KBM-7 (cell line): Measurements from ENCODE around the gene C14orf132.

ENCODE experiments used
- DNase-seq: peaks from one replicate; pipeline ENCODE4 v3.0.0-alpha.2; 2015
- in situ Hi-C: fragments of 300-500 bp; cut with MboI; formaldehyde crosslinking; loops from 2 replicates; pipeline ENCODE4 v1.14.3; 2020; ENCODE audit warnings: low sequenced_read_pairs, low pct_unique_long_range_greater_than_20kb, mixed read lengths

Gene C14orf132

DNA sequence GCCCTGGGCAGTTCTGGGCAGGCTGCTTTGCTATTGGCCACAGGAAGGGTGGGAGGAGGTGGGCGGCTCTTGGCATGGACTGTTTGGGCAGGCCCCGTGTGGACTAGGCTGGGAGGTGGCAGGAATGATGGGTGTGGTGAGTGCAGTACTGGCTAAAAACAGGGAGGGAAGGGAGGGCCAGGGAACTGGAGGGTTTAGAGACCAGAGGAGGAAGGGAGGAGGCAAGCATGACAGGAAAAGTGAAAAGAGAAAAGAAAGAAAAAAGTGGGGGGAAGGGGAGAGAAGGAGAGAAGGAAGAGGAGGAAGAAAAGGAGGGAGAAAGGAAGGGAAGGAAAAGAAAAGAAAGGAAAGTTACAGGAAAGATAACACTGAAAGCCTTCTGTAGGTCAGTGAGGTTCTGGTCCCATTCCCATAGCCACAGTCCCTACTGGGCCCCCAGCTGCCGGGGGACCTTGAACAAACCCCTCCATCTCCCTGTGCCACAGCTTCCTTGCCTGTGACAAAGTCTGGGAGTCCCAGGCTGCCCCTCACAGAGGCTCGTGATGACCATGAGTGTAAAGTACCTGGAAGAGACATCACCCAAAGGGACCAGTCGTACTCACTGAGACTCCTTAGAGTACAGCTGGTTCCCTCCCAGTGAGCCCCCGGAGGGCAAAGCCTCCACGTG lies 1.1 kb upstream of the C14orf132 start:
- no peak for DNase-seq
- in situ Hi-C loops: no loop called here

- peak; percentile 22 for DNase-seq
- in situ Hi-C loops: no loop called here
Observed at GRCh38 chr14:96038558-96038919, 623 bp upstream of the C14orf132 start.

- DNase-seq: peak; percentile 48
- in situ Hi-C loops: no loop called here
Observed at GRCh38 chr14:96039633-96040311, 610 bp downstream of the C14orf132 start.

DNA sequence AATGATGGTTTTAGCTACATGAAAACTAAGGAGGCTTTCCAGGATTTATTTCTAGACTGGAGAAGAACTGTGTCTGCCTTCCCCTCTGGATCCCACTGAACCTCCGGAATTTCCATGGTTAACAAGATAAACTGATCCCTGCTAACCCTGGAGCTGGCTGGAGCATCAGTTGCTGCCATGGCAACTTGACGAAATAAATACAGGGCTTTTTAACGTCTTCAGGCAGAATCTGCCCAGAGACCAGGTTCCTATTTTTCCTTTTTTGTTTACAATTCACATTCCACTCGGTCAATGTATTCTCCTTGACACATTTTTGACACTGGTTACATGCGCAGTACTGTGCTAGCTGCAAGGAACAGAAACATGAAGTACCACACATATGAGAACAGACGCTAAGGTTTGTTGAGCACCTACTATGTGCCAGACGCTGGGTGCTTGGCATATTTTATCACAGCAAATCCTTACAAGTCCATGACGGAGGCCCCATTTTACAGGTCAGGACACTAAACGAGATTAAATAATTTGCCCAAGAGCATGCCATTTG lies 1.7 kb downstream of the C14orf132 start:
- in situ Hi-C loops: no loop called here
- DNase-seq: no peak

DNA sequence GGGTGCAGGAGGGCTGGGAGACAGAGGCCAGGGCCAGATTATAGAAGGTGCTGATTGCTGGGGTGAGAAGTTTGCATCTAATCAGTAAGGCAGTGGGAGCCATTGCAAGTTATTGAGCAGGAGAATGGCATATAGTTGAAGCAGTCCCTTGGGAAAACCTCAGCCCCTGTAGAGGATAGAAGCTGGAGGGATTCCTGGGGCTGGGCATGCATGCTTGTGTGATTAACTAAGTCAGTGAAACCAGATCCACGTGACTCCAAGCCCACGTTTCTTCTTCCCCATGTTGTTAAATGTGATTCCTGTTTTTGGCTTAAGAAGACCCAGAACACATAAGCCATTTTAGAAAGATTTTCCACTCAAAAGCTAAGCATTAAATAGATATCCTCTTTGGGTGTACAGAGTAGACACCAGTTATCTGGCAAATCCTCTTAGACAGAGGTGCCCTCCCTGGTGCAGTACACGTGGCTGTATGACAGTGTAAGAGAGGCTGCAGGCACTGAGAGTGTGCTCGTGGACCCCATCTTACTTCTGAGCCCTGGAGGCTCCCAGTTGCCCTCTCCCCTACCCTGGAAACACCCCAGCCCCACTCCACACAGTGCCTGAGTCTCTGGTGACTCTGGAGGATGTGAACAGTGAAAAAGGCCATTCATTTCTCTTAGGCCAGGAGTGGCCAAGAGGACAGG lies 3.2 kb downstream of the C14orf132 start:
- in situ Hi-C loops: no loop called here
- no peak for DNase-seq

DNA sequence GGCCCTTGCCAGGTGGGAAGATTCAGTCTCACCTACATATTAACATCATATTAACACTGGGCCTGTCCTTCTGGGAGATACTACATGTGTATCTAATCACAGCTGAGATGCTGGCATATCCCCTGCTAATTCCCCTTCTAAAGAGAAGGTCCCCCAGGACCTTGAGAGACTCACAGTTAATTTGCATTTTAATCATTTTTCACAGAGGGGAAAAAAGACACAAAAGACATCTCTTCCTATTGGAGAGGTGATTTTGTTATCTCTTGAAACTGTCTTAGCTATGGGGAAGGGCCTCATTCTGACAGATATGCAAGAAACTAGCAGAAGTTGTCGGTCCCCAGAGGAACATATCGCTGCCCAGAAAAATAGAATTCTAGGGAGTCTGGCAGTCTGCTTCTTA lies 7.5 kb downstream of the C14orf132 start:
- in situ Hi-C loops: no loop called here
- no peak for DNase-seq

- in situ Hi-C loops: no loop called here
- DNase-seq: no peak
Observed at GRCh38 chr14:96047101-96047500, 7.9 kb downstream of the C14orf132 start.

- DNase-seq: no peak
- in situ Hi-C loops: no loop called here
Observed at GRCh38 chr14:96049932-96050331, 10.8 kb downstream of the C14orf132 start.

GRCh38 chr14:96050482-96050881 lies 11.3 kb downstream of the C14orf132 start:
- DNase-seq: no peak
- in situ Hi-C loops: no loop called here

DNA sequence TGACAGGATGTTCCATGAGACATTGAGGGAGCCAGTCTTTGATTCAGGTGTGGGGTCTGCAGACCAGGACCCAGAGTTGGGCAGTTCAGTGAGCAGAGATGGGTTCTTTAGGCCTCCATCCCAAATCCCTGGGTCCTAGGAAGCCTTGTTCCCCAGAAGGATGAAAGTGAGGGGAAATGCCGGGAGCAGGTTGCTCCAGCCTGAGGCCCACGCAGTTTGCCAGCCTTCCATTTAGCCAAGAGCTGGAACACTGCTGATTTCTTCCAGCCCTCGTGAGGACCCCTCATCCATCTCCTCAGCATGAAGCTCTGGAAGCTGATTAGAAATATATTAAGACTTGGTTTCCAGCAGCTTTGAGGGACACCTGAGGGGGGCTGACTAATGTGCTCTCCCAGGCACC lies 12.1 kb downstream of the C14orf132 start:
- DNase-seq: no peak
- in situ Hi-C loops: no loop called here

DNA sequence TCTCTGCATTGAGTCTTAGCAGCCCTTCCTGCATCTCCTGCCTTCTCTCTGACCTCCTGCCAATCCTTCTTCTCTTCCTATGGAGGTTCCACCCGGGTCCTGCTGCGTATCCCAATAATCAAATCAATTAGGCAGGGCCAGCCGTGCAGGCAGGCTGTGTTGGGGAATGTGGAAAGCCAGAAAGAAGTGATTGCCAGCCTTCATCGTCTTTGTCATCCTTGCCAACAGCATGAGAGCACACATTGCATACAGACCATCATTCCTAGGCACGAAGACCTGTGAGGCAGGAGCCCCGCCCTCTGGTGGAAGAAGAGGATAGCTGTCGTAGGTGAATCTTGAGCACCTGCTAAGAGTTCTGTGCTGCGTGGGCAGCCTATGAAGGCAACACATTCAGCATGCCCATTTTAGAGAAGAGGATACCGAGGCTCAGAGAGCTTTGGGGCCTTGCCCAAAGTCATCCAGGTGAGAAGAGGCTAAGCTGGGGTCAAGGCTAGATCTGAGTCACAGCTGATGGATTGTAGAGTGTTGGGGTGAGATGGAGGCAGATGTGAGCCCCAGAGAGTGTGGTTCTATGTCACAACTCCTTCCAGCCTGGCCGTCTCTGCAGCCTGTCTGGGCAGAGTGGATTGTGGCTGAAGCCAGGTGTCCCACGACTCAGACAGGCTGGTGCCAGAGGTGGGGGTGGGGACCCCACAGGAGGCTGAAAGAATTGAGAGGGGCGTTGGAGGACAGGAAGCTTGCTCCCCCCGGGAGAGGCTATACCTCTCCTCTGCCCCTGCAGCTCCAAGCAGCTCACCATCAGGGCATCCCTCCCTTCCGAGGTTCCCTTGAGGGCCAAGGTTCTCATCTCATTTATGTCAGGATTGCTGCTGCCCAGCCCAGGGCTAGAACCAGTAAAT lies 12.7 kb downstream of the C14orf132 start:
- in situ Hi-C loops: no loop called here
- peak; percentile 1 for DNase-seq

GRCh38 chr14:96052541-96053247 lies 13.5 kb downstream of the C14orf132 start:
- DNase-seq: no peak
- in situ Hi-C loops: no loop called here

DNA sequence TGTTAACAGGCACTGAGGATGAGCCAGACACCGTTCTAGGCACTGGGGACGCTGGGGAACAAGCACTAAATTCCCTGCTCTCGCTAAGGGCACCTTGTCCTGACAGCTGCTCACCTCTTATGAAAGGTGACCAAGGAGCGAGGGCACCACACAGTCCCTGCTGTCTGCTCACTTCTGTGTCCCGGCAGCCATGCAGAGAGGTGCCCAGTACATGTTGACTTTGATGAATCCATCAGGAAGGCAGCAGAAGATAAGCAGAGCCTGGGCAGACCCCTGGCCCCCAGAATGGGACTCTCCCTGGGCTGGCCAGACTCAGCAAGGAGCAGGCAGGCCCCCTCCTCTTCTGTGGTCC lies 14.1 kb downstream of the C14orf132 start:
- in situ Hi-C loops: no loop called here
- DNase-seq: no peak

GRCh38 chr14:96053600-96054381 lies 14.6 kb downstream of the C14orf132 start:
- DNase-seq: no peak
- in situ Hi-C loops: no loop called here

DNA sequence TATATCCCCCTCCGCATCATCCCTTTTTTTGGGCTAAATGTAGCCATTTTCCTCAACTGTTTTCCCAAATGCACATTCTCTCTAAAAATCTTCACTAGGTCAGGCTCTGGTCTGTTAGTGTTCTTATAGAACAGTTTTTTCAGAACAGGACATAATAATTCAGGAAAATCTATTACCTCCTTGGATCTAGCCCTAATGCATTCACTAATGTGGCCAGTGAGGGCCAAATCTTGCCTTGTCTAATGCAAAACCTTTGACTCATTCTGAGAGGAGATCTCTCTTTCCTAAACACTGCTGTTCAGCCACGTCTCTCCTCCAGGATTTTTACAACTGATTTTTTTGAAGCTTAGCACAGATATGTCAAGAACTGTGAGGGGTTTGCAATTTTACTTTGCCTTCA lies 15.5 kb downstream of the C14orf132 start:
- no peak for DNase-seq
- in situ Hi-C loops: no loop called here

DNA sequence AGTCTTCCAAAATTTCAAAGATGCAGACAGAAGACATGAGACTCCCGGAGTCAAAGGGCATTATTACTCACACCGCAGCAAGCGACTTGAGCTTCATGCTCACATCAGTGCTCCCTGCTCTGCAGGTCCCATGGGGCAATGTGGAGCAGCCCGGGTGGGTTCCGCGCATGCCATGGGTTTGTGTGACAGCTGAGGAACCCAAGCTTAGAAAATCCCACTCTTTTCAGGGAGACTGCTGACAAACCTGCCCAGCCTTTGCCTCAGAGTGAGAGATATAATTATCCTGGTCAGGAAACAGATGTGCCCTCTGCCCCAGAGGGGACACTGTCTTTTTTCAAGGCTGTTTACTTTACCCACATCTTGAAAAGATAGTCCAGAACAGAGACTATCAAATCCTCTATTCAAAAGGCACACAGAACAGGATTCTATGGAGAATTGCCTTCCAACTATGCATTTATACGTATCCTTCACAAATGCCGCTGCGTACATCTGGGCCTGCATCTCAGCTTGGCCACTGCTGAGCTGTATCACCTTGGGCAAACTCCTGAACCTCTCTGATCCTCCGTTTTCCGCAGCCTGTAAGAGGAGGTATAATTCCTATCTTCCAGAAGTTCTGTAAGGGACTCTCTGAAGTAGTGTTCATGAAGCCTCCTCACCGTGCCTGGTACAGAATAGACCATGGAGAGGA lies 16.0 kb downstream of the C14orf132 start:
- in situ Hi-C loops: no loop called here
- no peak for DNase-seq

DNA sequence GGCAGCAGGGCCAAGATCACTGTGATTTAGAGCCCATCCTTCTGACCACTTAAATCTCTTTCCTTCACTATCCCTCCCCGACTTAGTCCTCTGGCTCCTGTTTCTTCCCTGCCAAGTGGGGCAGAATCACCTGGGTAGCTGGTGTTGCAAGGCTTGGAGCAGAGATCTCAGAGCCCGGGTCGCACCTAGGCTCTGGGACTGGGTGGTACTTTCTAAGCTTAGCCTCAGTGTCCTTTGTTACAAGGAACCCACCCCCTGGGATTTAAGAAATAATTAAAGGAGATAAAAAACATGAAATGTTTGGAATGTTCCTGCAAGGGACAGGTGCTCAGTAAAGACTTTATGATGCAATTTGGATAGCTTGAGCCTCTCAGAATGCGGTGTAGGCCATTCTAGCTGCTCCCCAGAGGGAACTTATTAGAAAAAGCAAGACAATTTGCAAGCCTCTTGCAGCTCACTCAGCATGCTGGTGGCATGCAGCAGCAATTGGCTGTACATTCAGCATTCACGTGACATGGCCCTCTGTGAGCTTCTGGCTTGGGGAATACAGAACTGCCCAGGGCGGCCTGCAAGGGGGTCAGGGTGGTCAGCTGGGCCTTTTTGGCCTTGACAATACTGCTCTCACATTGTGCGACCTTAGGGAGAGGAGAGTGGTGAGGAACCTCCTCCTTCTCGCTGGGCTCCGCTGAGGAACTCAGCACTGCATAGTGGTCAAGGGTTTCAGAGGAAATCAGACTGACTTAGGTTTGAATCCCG lies 16.8 kb downstream of the C14orf132 start:
- in situ Hi-C loops: no loop called here
- DNase-seq: no peak
